Ectodermal cell (in vitro differentiated cells): ENCODE measurements around the gene P2RX7.

Source experiments
- H3K27ac ChIP-seq: 2 replicates; pipeline ENCODE4 v1.7.0; 2013; ENCODE audit warnings: mild to moderate bottlenecking, low read depth, low read length; ENCODE audit not compliant: insufficient read depth, poor library complexity, severe bottlenecking
- H3K27me3 ChIP-seq: 2 replicates; pipeline ENCODE4 v1.7.0; 2013; ENCODE audit warnings: mild to moderate bottlenecking, low read length; ENCODE audit not compliant: insufficient read depth, control insufficient read depth, poor library complexity, severe bottlenecking
- H3K36me3 ChIP-seq: one replicate; pipeline ENCODE4 v1.7.0; 2013; ENCODE audit warnings: low read length; ENCODE audit not compliant: control insufficient read depth, insufficient read depth
- H3K4me1 ChIP-seq: one replicate; pipeline ENCODE4 v1.7.0; 2013; ENCODE audit warnings: low read length; ENCODE audit not compliant: control insufficient read depth, insufficient read depth
- H3K4me3 ChIP-seq: 2 replicates; pipeline ENCODE4 v1.7.0; 2013; ENCODE audit warnings: low read depth, low read length, control low read depth; ENCODE audit not compliant: insufficient read depth
- H3K9me3 ChIP-seq: 2 replicates; pipeline ENCODE4 v1.7.0; 2013; ENCODE audit warnings: mild to moderate bottlenecking, low read length, moderate library complexity; ENCODE audit not compliant: control insufficient read depth
- WGBS, 2 experiments: methylation state at CpG; one replicate each; pipeline ENCODE4 v1.1.7; 2013; ENCODE audit warnings: missing lambda C conversion rate in 2 of 2; 5-methylcytosine and 5-hydroxymethylcytosine counted together

P2RX7 gene

GRCh38 chr12:121170611-121171260 lies 38.1 kb downstream of the P2RX7 start:
- WGBS, 2 experiments = 85 to 87% methylated on average over 11 to 12 of the region's 14 CpGs
- Histone ChIP-seq H3K36me3 (no peaks in the 10 kb centered on the region), H3K27ac (no peak overlapping the region), H3K4me3 (no peak overlapping the region), H3K4me1 (peaks cover 4% of the 10 kb centered on the region), H3K27me3 (no peaks in the 10 kb centered on the region), H3K9me3 (no peaks in the 10 kb centered on the region)

DNA sequence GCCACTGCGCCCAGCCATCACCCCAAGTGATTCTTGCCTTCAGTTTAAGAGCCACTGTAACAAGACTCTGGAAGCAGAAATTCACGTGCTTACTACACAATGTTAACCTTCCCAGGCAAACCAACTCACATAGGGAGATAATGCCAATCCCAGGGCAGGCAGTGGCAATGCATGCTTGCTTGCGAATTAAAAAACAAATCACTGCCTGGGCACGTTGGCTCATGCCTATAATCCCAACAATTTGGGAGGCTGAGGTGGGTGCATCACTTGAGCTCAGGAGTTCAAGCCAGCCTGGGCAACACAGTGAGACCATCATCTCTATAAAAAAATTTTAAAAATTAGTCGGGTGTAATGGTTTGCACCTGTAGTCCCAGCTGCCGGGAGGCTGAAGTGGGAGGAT lies 39.5 kb downstream of the P2RX7 start:
- peaks cover 4% of the 10 kb centered on the region for H3K4me1 ChIP-seq
- H3K27me3 ChIP-seq = no peaks in the 10 kb centered on the region
- 92 to 94% methylated on average over 6 of the region's 6 CpGs for WGBS, 2 experiments
- H3K9me3 ChIP-seq = no peaks in the 10 kb centered on the region
- H3K4me3 ChIP-seq = no peak overlapping the region
- H3K27ac ChIP-seq = no peak overlapping the region
- no peaks in the 10 kb centered on the region for H3K36me3 ChIP-seq

DNA sequence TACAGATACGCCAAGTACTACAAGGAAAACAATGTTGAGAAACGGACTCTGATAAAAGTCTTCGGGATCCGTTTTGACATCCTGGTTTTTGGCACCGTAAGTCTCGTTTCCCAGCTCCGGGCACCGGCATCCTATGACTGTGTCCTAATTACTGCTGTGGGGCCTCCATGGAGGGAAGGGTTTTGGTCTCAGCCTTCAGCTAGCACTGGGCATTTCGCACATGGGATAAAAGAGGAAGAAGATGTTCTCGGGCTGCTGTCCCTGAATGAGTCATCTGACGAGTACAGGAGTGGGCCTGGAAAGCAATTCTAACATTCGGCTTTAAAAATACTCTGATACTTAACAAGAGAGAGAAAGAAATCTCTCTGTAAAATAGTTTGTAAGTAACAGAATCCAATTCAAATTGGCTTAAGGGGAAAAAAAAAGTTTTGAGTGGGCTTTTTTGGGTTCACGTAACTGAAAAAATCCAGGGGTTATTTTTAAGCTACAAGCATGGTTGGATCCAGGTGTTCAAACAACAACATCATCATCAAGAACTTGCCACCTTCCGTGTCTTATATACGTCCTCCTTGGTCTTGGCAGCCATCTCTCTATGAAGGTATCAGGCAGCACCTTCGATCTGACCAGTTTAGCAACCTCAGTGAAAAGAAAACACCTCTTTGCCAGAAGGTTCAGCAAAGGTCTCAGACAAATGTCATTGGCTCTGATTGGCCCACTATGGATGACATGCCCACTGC lies 42.9 kb downstream of the P2RX7 start:
- Histone ChIP-seq H3K9me3 (no peaks in the 10 kb centered on the region), H3K27ac (no peak overlapping the region), H3K4me1 (no peaks in the 10 kb centered on the region), H3K4me3 (no peak overlapping the region), H3K27me3 (no peaks in the 10 kb centered on the region), H3K36me3 (no peaks in the 10 kb centered on the region)
- 91 to 92% methylated on average over 16 of the region's 16 CpGs for WGBS, 2 experiments

GRCh38 chr12:121176826-121177529 lies 44.3 kb downstream of the P2RX7 start:
- no peaks in the 10 kb centered on the region for H3K4me1 ChIP-seq
- H3K4me3 ChIP-seq = no peak overlapping the region
- H3K9me3 ChIP-seq = no peaks in the 10 kb centered on the region
- no peaks in the 10 kb centered on the region for H3K36me3 ChIP-seq
- H3K27me3 ChIP-seq = no peaks in the 10 kb centered on the region
- H3K27ac ChIP-seq = no peak overlapping the region
- 82% methylated on average over 19 of the region's 19 CpGs for WGBS, 2 experiments

DNA sequence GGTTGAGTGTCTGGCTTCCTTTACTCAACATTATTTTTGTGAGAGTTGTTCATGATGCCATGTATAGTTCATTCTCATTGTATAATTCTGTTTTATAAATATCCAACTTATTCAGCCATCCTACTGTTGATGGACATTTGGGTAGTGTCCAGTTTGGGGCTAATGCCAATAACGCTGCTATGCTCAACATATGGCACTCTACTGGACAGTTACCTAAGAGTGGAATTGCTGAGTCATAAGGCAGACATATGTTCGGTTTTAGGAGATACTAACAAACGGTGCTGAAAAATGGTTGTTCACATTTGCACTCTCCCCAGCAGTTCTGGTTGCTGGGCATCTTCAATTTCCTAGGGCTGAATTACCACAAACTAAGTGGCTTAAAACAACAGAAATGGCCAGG lies 48.5 kb downstream of the P2RX7 start:
- no peaks in the 10 kb centered on the region for H3K27me3 ChIP-seq
- 93 to 100% methylated on average over 3 of the region's 3 CpGs for WGBS, 2 experiments
- H3K4me1 ChIP-seq = no peaks in the 10 kb centered on the region
- no peaks in the 10 kb centered on the region for H3K36me3 ChIP-seq
- no peaks in the 10 kb centered on the region for H3K9me3 ChIP-seq
- H3K27ac ChIP-seq = no peak overlapping the region
- no peak overlapping the region for H3K4me3 ChIP-seq

DNA sequence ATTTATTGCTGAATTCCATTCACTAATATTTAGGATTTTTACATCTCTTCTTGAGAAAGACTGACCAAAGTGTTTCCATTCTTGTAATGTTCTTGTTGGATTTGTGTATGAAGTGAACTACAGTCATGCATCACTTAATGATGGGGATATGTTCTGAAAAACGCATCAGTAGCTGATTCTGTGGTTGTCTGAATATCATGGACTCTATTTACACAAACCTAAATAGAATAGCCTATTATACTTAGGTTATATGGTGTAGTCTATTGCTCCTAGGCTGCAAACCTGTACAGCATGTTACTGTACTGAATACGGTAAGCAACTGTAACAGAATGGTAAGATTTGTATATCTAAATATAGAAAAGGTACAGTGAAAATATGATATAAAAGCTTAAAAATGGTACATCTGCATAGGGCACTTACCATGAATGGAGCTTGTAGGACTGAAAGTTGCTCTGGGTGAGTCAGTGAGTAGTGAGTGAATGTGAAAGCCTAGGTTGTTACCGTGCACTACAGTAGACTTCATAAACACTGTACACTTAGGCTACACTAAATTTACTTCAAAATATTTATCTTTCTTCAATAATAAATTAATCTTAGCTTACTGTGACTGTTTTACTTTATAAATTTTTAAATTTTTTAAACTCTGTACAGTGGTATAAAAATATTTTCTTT lies 49.7 kb downstream of the P2RX7 start:
- no peaks in the 10 kb centered on the region for H3K9me3 ChIP-seq
- H3K36me3 ChIP-seq = no peaks in the 10 kb centered on the region
- no peaks in the 10 kb centered on the region for H3K4me1 ChIP-seq
- no peaks in the 10 kb centered on the region for H3K27me3 ChIP-seq
- H3K4me3 ChIP-seq = no peak overlapping the region
- H3K27ac ChIP-seq = no peak overlapping the region
- WGBS, 2 experiments = 93 to 100% methylated on average over 1 to 2 of the region's 3 CpGs

- no peak overlapping the region for H3K4me3 ChIP-seq
- no peaks in the 10 kb centered on the region for H3K9me3 ChIP-seq
- 87% methylated on average over 15 of the region's 15 CpGs for WGBS, 2 experiments
- no peak overlapping the region for H3K27ac ChIP-seq
- H3K4me1 ChIP-seq = no peaks in the 10 kb centered on the region
- H3K27me3 ChIP-seq = no peaks in the 10 kb centered on the region
- no peaks in the 10 kb centered on the region for H3K36me3 ChIP-seq
These were observed 51.7 kb downstream of the P2RX7 start for GRCh38 chr12:121184425-121184824.

- no peaks in the 10 kb centered on the region for H3K36me3 ChIP-seq
- H3K27ac ChIP-seq = no peak overlapping the region
- H3K9me3 ChIP-seq = no peaks in the 10 kb centered on the region
- no peak overlapping the region for H3K4me3 ChIP-seq
- H3K4me1 ChIP-seq = no peaks in the 10 kb centered on the region
- 93 to 96% methylated on average over 7 of the region's 7 CpGs for WGBS, 2 experiments
- no peaks in the 10 kb centered on the region for H3K27me3 ChIP-seq
These were observed 52.6 kb downstream of the P2RX7 start for GRCh38 chr12:121184984-121185889.

GRCh38 chr12:121186826-121187225 lies 54.1 kb downstream of the P2RX7 start:
- Histone ChIP-seq H3K36me3 (no peaks in the 10 kb centered on the region), H3K27me3 (no peaks in the 10 kb centered on the region), H3K4me1 (no peaks in the 10 kb centered on the region), H3K27ac (no peak overlapping the region), H3K9me3 (no peaks in the 10 kb centered on the region), H3K4me3 (no peak overlapping the region)
- WGBS, 2 experiments = 92 to 97% methylated on average over 1 of the region's 2 CpGs
